ENCODE data around the gene NIN.

NIN gene, protein sequence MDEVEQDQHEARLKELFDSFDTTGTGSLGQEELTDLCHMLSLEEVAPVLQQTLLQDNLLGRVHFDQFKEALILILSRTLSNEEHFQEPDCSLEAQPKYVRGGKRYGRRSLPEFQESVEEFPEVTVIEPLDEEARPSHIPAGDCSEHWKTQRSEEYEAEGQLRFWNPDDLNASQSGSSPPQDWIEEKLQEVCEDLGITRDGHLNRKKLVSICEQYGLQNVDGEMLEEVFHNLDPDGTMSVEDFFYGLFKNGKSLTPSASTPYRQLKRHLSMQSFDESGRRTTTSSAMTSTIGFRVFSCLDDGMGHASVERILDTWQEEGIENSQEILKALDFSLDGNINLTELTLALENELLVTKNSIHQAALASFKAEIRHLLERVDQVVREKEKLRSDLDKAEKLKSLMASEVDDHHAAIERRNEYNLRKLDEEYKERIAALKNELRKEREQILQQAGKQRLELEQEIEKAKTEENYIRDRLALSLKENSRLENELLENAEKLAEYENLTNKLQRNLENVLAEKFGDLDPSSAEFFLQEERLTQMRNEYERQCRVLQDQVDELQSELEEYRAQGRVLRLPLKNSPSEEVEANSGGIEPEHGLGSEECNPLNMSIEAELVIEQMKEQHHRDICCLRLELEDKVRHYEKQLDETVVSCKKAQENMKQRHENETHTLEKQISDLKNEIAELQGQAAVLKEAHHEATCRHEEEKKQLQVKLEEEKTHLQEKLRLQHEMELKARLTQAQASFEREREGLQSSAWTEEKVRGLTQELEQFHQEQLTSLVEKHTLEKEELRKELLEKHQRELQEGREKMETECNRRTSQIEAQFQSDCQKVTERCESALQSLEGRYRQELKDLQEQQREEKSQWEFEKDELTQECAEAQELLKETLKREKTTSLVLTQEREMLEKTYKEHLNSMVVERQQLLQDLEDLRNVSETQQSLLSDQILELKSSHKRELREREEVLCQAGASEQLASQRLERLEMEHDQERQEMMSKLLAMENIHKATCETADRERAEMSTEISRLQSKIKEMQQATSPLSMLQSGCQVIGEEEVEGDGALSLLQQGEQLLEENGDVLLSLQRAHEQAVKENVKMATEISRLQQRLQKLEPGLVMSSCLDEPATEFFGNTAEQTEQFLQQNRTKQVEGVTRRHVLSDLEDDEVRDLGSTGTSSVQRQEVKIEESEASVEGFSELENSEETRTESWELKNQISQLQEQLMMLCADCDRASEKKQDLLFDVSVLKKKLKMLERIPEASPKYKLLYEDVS (N-terminal part only)
- total RNA-seq = 94.5 to 522 (median 295) reads per million in 9 experiments

DNA sequence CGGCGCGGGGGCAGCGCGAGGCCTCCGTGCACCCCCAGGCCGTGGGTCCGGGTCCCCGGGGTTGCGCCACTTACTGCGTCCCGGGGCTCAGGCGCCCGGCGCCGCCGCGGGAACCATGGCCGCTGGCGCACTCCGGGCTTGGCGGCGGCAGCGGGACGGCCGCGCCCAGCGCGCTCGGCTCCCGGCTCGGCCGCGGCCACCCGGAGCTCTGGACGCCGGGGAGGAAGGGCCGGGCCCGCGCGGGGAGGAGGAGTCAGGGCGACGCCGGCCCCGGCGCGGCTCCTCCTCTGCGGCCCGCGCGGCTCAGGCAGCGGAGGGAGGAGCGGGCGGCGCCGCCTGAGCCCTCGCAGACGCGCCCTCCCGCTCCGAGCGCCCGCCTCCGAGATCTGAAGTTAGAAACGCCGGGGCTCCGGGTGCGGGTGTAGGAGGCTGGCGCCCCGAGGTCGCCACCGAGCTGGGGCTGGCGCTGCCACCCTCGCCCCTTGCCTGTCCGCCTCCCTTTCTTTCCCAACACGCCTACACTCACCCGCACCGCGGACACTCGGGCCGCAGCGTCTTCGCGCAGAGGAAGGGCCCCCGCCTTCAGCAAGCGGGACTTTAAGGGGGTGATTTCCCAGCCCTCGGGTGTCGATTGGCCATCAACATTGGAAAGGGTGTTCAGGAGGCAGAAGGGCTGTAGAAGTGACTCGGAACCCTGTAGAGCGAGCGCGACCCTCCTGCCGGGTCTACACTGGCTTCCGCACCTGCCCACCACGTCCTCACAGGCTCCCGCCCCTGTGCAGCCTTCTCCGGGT is at the start of gene NIN:
Gene NIN, minus strand, starts transcription at position 231 of the 794 bp plus-strand sequence. CDS start 9,106 bp downstream, outside the sequence.
- H3K27me3 Mint-ChIP-seq = no peaks in the 10 kb centered on the region
- H3K4me1 Mint-ChIP-seq (ENCODE audit: low read depth in 2 of 2) = peaks cover 38 to 48% of the 10 kb centered on the region in 2 donors
- peak; percentile 60 to 67 (median 66) for DNase-seq
- peak; percentile 78 for ATAC-seq (replicated peaks)
- H3K4me3 Mint-ChIP-seq = peak within 1 kb of the TSS; percentile 97 to 99
- H3K27ac Mint-ChIP-seq = peak within 1 kb of the TSS; percentile 94 to 95
- H3K36me3 Mint-ChIP-seq (ENCODE audit: insufficient read depth) = peaks cover 18% of the 10 kb centered on the region
- no peaks in the 10 kb centered on the region for H3K9me3 Mint-ChIP-seq

DNA sequence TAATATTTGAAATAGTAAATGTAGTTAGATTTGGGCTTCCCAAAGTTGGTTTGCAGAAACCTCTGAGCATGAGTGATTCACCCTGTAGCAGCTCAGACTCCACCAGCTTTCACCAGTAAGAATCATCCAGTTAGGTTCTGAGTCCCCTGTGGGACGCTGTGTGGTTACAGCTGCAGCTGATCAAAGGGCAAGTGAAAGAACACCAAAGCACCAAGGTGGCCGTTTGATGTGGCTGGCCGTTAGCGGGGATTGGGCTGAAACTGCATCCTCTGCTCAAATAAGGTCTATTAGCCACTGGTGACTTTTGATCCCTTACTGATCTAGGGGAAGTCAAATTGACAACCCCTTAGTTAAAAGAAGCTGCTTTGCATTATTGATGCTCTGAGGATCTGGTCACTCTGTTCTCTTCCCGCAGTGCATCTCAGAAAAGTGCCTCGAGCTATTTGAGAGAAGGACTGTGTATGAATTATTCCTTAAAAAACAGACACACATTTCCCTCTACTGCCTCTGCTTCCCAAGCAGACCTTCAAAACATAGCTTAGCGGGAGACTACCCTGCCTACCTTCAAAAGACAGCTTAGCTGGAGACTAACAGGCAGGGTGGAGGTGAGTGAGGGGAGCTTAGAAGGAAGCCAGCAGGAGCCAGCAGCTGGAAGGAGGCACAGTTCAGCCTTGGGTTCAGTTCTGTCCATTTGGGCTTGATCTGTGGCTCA is 44.6 kb upstream of the NIN start:
- Mint-ChIP-seq H3K9me3 (no peaks in the 10 kb centered on the region), H3K4me3 (peak overlapping the region; percentile 4 to 50), H3K36me3 (ENCODE audit: insufficient read depth) (peaks cover 3% of the 10 kb centered on the region), H3K4me1 (ENCODE audit: low read depth in 2 of 2) (peaks cover 19 to 24% of the 10 kb centered on the region in 2 donors), H3K27me3 (peaks cover 48 to 58% of the 10 kb centered on the region in 2 donors), H3K27ac (peak overlapping the region in 1 of 2 donors; percentile 44)
- ATAC-seq (replicated peaks) (peak; percentile 94), DNase-seq (peak; percentile 26 to 45 (median 27))

DNA sequence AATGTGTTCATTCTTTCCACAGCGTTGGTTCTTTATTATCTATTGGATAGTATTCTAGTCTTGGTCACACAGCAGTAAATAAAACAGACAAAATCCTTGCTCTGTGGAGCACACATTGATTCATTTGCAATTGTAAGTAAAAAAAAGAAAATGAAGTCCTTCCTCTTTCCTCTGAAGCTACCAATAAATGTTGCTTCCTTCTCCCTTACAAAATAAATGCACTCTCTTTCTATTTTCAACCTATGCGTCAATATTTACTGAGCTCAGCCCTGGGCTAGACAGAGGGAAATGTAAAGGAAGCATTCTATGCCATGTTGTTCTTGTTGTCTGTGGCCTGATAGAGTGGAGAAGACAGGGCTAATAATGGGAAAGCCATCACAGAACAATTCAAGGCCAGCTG is 43.8 kb upstream of the NIN start:
- Mint-ChIP-seq H3K36me3 (ENCODE audit: insufficient read depth) (peaks cover 3% of the 10 kb centered on the region), H3K27me3 (peaks cover 48 to 59% of the 10 kb centered on the region in 2 donors), H3K27ac (peak overlapping the region in 1 of 2 donors; percentile 44), H3K4me1 (ENCODE audit: low read depth in 2 of 2) (peaks cover 19 to 24% of the 10 kb centered on the region in 2 donors), H3K4me3 (peak overlapping the region; percentile 4 to 50), H3K9me3 (no peaks in the 10 kb centered on the region)
- DNase-seq (no peak), ATAC-seq (replicated peaks) (no peak)

DNA sequence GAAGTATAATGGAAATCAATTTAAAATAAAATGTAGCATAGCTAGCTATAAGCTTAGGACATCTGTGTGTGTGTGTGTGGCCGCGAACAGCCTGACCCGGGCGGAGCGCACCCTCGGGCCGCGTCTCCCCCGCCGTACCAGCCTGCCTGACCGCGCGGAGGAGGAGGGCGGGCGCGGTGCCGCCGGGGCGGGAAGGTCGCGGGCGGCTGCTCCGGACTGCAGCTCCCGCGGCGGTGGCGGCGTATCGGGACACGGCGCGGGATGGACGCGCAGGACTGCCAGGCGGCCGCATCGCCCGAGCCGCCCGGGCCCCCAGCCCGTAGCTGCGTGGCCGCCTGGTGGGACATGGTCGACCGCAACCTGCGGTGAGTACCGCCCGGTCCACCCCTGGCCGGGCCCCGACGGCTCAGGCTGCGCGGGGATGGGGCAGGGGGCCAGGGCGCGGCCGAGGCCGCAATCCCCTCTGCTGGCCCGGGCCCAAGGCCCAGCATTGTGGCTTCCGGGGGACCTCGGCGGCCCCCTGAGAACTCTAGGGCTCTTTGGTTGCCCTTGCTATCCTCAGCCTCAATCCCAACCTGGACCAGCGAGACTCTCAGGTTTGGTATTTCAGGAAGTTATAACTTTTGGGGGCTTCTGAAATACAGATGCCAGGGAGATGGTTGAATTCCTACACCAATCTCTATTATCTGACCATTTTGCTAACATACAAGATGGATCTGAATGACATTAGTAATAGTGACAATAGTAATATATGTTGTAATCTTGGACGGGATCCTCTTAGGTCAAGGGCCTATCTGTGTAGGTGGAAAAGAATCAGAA is 41.2 kb upstream of the NIN start, which contains the start of gene ABHD12B:
Gene ABHD12B, plus strand, starts transcription at position 140 of the 819 bp plus-strand sequence. Its CDS starts 122 bp downstream, at position 262.
- peaks cover 3% of the 10 kb centered on the region for H3K36me3 Mint-ChIP-seq (ENCODE audit: insufficient read depth)
- H3K27ac Mint-ChIP-seq = no peak within 1 kb of the TSS
- DNase-seq (no peak), ATAC-seq (replicated peaks) (no peak)
- H3K4me1 Mint-ChIP-seq (ENCODE audit: low read depth in 2 of 2) = peaks cover 19 to 24% of the 10 kb centered on the region in 2 donors
- H3K9me3 Mint-ChIP-seq = no peaks in the 10 kb centered on the region
- H3K4me3 Mint-ChIP-seq = peak within 1 kb of the TSS in 1 of 2 donors; percentile 44
- peaks cover 68 to 70% of the 10 kb centered on the region in 2 donors for H3K27me3 Mint-ChIP-seq

DNA sequence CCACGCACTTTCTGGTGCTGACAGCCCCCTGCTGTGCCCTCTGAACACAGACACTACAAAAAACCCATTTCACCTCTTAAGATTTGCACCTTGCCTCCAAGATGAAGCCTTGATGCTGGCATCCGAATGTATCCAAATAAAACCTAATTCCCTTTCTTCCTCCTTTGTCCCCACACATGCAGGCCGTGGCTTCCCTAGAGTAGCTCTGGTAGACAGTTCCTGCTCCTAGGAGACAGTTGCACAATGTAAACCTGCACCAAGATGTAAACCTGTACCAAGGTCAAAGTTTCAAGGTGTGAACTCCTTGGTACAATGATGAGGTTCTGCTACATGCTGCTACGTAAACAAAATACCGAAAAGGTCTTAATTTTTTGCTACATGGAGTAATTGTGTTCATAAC is 40.3 kb upstream of the NIN start:
- Mint-ChIP-seq H3K36me3 (ENCODE audit: insufficient read depth) (peaks cover 3% of the 10 kb centered on the region), H3K27me3 (peaks cover 74 to 77% of the 10 kb centered on the region in 2 donors), H3K27ac (no peak overlapping the region), H3K4me1 (ENCODE audit: low read depth in 2 of 2) (peaks cover 19 to 24% of the 10 kb centered on the region in 2 donors), H3K9me3 (no peaks in the 10 kb centered on the region), H3K4me3 (peak overlapping the region in 1 of 2 donors; percentile 44)
- no peak for DNase-seq
- ATAC-seq (replicated peaks) = no peak

DNA sequence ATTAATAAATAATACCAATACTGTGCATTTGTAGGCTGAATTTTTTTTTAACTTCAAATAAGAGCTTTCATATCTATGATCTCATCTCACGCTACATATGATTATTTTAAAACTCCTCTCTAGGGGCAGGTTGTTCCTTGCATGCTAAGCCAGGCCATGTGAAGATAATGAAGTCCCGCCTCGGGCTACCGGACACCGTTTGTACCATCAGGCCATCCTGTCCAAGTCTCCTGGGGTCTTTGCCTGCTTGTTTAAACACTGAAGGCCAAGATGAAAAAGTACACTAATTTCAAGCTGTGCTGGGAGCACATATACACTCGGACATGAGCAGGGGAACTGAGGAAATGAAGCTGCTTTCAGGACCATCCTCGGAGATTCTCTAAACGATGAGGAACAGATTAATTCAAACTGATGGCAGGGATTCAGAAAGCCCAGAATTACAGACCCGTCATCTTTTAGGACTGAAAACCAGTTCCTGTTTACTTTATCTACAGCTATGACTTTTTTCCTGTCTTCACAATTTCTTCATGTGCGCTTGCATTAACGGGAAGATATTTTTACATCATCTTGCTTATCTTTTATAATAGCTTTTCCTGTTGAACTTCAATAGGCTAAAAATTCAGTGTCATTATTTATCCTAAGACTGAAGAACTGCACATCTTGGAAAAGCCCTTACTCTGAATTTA is 34.6 kb upstream of the NIN start:
- Mint-ChIP-seq H3K4me1 (ENCODE audit: low read depth in 2 of 2) (peaks cover under 1 to 2% of the 10 kb centered on the region in 2 donors), H3K36me3 (ENCODE audit: insufficient read depth) (peaks cover under 1% of the 10 kb centered on the region), H3K4me3 (no peak overlapping the region), H3K9me3 (no peaks in the 10 kb centered on the region), H3K27ac (no peak overlapping the region), H3K27me3 (peaks cover 51 to 60% of the 10 kb centered on the region in 2 donors)
- no peak for DNase-seq
- no peak for ATAC-seq (replicated peaks)

DNA sequence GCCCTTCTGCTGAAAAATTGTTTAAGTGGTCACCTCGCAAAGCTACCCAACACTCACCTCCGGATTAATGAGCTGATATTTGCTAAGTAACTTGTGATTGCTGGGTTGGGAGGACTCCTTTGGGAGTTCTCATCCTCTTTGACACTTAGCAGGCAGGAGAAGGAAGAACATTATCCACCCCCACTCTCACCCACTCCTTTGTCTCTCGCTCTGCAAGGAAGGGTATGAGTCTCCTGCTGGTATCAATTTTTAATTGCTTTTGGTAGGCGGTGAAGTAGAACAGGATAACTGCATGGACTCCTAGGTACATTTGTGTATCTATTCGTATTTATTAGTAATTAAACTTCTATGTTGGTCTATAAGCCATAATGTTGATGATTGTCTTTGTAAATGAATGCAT is 34.0 kb upstream of the NIN start:
- no peak overlapping the region for H3K27ac Mint-ChIP-seq
- no peak for DNase-seq
- H3K4me1 Mint-ChIP-seq (ENCODE audit: low read depth in 2 of 2) = peaks cover 3 to 8% of the 10 kb centered on the region in 2 donors
- ATAC-seq (replicated peaks) = no peak
- peaks cover 45 to 54% of the 10 kb centered on the region in 2 donors for H3K27me3 Mint-ChIP-seq
- H3K4me3 Mint-ChIP-seq = no peak overlapping the region
- H3K36me3 Mint-ChIP-seq (ENCODE audit: insufficient read depth) = peaks cover 5% of the 10 kb centered on the region
- H3K9me3 Mint-ChIP-seq = no peaks in the 10 kb centered on the region

DNA sequence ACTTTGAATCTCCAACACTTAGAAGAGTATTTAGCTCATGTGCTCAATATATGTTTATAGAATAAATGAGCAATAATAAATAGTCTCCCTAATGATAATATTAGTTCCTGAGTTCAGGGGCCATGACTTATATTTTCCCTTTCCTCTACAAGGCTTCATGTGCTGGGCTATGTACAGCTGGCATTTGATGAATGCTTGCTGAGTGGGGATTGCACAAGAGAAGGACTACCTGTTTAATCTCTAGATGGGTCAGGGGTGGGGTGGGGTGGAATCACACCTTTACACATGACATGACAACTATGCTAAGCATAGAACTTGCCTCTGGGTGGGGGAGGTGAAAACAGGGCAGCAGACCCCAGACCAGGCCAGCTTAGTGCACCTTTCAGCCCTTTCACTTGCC is 33.3 kb upstream of the NIN start:
- H3K4me1 Mint-ChIP-seq (ENCODE audit: low read depth in 2 of 2) = peaks cover 7 to 8% of the 10 kb centered on the region in 2 donors
- no peak overlapping the region for H3K27ac Mint-ChIP-seq
- peaks cover 5% of the 10 kb centered on the region for H3K36me3 Mint-ChIP-seq (ENCODE audit: insufficient read depth)
- H3K9me3 Mint-ChIP-seq = no peaks in the 10 kb centered on the region
- peaks cover 38 to 47% of the 10 kb centered on the region in 2 donors for H3K27me3 Mint-ChIP-seq
- no peak overlapping the region for H3K4me3 Mint-ChIP-seq
- DNase-seq (no peak), ATAC-seq (replicated peaks) (no peak)

DNA sequence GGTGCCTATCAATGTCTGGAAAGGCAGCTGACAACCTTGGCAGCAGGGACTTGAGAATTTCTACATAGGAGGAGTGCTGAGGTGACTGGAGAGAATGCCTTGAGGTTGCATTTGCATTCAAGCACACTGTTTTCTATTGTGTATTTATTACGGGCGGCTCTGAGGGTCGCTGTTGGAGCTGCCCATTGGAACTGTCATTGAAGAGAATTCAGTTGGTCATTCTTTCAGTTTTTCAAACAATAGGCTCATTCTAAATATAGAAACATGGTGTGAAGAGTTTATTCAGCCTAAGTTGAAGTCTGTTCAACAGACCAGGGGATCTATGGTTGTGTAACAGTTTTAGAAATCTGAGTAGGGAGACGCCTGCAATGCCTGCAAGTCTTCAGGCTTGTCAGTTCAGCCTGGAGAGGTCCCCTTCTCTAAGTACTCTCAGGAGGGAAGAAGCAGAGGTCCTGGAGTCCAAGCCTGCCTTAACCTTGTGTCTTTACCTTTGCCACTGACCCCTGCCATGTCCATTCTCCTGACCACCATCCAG is 31.1 kb upstream of the NIN start:
- Mint-ChIP-seq H3K4me1 (ENCODE audit: low read depth in 2 of 2) (peaks cover 8% of the 10 kb centered on the region in 2 donors), H3K4me3 (no peak overlapping the region), H3K27ac (no peak overlapping the region), H3K36me3 (ENCODE audit: insufficient read depth) (peaks cover 5% of the 10 kb centered on the region), H3K9me3 (no peaks in the 10 kb centered on the region), H3K27me3 (peaks cover 18 to 25% of the 10 kb centered on the region in 2 donors)
- DNase-seq (no peak), ATAC-seq (replicated peaks) (no peak)

DNA sequence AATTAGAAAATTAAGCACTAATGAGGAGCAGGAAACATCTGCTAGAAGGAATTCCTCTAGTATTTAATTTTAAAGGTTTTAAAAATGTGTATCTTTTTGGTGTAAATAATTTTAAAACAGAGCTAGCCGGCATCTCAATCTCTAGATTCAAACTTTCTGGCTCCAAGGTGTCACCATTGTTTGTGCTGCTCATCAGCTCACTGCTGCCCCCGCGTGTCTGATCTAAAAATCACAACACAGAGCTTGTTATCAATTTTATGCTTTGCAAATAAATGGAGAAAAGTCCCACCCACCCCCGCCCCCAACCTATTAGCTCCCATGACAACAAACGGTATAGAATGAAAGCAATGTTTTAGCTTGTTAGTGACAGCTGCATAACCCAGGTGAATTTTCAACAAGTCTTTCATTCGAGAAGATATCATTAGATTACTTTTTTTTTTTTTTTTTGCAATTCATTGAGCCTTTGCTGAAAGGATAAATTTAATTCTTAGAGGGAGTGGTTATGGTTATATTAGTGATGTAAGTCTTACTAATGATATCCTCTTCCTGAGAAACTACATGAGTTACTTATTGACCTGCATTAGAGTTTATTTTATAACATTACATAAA is 29.6 kb upstream of the NIN start:
- Mint-ChIP-seq H3K4me3 (peak overlapping the region; percentile 90 to 92), H3K4me1 (ENCODE audit: low read depth in 2 of 2) (peaks cover 8% of the 10 kb centered on the region in 2 donors), H3K9me3 (no peaks in the 10 kb centered on the region), H3K36me3 (ENCODE audit: insufficient read depth) (peaks cover 5% of the 10 kb centered on the region), H3K27ac (peak overlapping the region; percentile 83 to 93), H3K27me3 (peaks cover 3 to 10% of the 10 kb centered on the region in 2 donors)
- ATAC-seq (replicated peaks) = peak; percentile 83
- DNase-seq = peak; percentile 87 to 93 (median 90)

Data from effector memory CD8-positive, alpha-beta T cell (primary cell).